AG10803 (cell line): ENCODE results near the gene SHFL.
A peak's percentile ranks its signal among the peaks of the same experiment; 100 is the strongest.

Experiments used
- DNase-seq: peaks from one replicate; pipeline ENCODE4 v3.0.0; 2010; ENCODE audit warnings: low read depth
- H3K4me3 ChIP-seq: 2 replicates; pipeline ENCODE4 v1.5.1; 2011; ENCODE audit warnings: mild to moderate bottlenecking, low read length, control low read depth
- TF ChIP-seq, protein P1 (sequence below): conservative IDR thresholded peaks from 2 replicates; pipeline ENCODE4 v1.5.1; 2011; ENCODE audit warnings: mild to moderate bottlenecking, low read length, control low read depth, inconsistent platforms

The SHFL gene

DNA sequence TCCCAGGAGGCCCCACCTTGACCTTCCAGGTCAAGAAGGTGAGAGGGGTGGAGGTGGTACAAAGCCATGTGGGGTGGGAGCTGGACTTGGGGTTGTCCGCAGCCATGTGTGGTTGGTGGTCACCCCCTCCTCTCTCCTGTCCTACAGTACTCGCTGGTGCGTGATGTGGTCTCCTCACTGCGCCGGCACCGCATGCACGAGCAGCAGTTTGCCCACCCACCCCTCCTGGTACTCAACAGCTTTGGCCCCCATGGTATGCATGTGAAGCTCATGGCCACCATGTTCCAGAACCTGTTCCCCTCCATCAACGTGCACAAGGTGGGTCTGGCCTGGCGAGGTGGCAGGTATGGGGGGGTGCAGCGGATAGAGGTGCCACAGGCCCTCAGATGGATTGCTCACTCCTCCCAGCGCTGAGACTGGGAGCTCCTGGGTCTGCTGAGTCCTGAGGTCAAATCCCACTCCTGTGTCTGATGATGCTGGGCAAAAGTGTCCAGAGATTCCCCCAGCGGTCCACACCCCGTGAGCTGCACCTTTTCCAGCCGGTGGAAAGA lies 21.8 kb downstream of the SHFL start:
- no peak for DNase-seq
- no peak overlapping the region for H3K4me3 ChIP-seq
- TF ChIP-seq, protein P1, sequence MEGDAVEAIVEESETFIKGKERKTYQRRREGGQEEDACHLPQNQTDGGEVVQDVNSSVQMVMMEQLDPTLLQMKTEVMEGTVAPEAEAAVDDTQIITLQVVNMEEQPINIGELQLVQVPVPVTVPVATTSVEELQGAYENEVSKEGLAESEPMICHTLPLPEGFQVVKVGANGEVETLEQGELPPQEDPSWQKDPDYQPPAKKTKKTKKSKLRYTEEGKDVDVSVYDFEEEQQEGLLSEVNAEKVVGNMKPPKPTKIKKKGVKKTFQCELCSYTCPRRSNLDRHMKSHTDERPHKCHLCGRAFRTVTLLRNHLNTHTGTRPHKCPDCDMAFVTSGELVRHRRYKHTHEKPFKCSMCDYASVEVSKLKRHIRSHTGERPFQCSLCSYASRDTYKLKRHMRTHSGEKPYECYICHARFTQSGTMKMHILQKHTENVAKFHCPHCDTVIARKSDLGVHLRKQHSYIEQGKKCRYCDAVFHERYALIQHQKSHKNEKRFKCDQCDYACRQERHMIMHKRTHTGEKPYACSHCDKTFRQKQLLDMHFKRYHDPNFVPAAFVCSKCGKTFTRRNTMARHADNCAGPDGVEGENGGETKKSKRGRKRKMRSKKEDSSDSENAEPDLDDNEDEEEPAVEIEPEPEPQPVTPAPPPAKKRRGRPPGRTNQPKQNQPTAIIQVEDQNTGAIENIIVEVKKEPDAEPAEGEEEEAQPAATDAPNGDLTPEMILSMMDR = no peak

DNA sequence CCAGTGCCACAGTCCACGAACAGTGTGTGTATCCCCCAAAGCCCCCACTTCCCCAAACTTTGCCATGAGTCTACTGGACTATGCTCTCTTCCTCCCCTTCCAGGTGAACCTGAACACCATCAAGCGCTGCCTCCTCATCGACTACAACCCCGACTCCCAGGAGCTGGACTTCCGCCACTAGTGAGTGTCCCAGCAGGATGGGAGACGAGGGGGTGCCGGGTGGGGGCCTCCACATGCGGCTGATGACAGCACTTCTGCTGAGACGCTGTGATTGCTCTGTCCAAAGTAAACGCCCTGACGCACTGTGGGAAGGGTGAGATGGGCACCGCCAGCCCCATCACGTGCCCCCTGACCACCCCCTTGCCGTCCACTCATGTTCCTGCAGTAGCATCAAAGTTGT lies 23.4 kb downstream of the SHFL start:
- TF ChIP-seq, protein P1 = no peak
- DNase-seq = no peak
- no peak overlapping the region for H3K4me3 ChIP-seq

- no peak for DNase-seq
- TF ChIP-seq, protein P1 = no peak
- H3K4me3 ChIP-seq = no peak overlapping the region
Observed at GRCh38 chr19:10110076-10110971, 24.2 kb downstream of the SHFL start.

DNA sequence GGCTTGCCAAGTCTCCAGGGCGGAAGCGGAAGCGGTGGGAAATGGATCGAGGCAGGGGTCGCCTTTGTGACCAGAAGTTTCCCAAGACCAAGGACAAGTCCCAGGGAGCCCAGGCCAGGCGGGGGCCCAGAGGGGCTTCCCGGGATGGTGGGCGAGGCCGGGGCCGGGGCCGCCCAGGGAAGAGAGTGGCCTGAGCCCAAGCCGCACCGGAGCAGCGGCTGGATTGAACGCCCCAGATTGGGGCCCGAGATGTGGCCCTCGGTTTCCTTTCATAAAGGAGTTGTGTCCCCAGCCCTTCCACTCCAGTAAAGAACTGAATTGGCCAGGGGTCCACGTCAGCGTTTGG lies 24.8 kb downstream of the SHFL start:
- H3K4me3 ChIP-seq = no peak overlapping the region
- TF ChIP-seq, protein P1 = no peak
- no peak for DNase-seq

DNA sequence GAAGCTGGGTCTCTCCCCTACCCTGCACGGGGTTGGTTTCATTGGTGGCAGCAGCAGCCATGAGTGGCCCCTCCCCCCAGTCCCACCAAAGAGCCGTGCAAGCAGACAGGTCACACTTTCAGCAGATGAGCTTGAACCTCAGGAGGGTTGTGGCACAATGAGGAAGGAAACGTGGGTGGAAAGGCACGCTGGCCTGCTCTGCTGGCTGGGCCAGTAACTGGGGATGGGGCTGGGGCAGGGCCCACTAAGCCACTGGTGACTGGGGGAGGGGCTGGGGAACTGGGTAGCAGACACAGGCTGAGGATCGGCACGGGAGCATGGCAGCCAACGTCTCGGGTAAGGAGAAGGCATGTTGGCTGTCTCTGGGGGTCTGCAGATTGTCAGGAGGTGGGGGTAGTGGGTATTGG lies 25.3 kb downstream of the SHFL start, which contains the start of gene P2RY11:
Gene P2RY11 (plus strand): TSS at position 289 of the 407 bp plus-strand sequence. CDS start 29 bp downstream, at position 318.
- no peak within 1 kb of the TSS for H3K4me3 ChIP-seq
- no peak for DNase-seq

DNA sequence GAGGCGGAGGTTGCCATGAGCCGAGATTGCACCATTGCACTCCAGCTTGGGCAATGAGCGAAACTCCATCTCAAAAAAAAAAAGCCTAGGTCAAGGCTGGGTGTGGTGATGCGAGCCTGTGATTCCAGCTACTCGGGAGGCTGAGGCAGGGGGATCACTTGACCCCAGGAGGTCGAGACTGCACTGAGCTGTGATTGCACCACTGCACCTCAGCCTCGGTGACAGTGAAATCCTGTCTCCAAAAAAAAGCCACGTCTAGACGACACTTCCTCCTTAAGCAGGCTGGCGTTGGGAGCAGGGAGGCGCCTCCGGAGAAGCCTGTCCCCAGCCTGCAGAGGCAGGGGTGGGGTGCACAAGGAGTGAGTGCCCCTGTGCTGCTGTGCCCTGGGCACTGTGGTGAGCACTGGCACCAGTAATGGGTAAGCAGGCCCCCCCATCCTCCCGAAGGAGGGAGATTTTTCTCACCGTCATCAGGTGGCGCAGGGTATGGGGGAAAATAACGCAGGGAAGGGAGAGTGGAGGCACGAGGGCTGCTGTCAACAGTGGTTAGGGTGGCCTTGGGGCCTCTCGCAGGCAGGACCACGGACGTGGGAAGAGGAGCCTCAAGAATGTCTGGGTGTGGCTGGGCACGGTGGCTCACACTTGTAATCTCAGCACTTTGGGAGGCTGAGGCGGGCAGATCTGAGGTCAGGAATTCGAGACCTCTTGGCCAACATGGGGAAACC lies 26.1 kb downstream of the SHFL start:
- peak; percentile 37 for DNase-seq
- TF ChIP-seq, protein P1 = no peak
- no peak overlapping the region for H3K4me3 ChIP-seq

More for the DNA sequence above, 25.3 kb downstream of the SHFL start, which contains the start of gene P2RY11:
- TF ChIP-seq, protein P1 = no peak
